HepG2 (cell line): Measurements from ENCODE around the gene VPS25. TPM values are rescaled to one million over a fixed set of nuclear protein-coding genes. Genes with fewer than 3 reads are reported as not detected.

Source experiments
- IKZF4 ChIP-seq: sonication (generic); formaldehyde crosslinking; IDR thresholded peaks from 2 replicates; pipeline ENCODE4 v1.5.1; 2020; ENCODE audit warnings: borderline replicate concordance, mild to moderate bottlenecking, low read depth, missing genetic modification reagents; ENCODE audit errors: not compliant biosample characterization
- MAFF ChIP-seq: IDR thresholded peaks from 2 replicates; pipeline ENCODE4 v1.6.1; 2011; ENCODE audit warnings: low read depth, low read length, improper control_type of control experiment
- PAWR ChIP-seq: sonication (generic); formaldehyde crosslinking; IDR thresholded peaks from 2 replicates; pipeline ENCODE4 v1.4.0; 2020; ENCODE audit warnings: missing genetic modification reagents, mild to moderate bottlenecking, borderline replicate concordance
- SNAI1 ChIP-seq: sonication (generic); formaldehyde crosslinking; IDR thresholded peaks from 2 replicates; pipeline ENCODE4 v1.5.0; 2020; ENCODE audit warnings: mild to moderate bottlenecking, missing genetic modification reagents, borderline replicate concordance
- U2AF2 ChIP-seq: fragments of 200-400 bp; formaldehyde crosslinking; IDR thresholded peaks from 2 replicates; pipeline ENCODE4 v1.6.1; 2017; ENCODE audit warnings: low read depth, mild to moderate bottlenecking, low read length
- ZNF746 ChIP-seq: sonication (generic); formaldehyde crosslinking; IDR thresholded peaks from 2 replicates; pipeline ENCODE4 v1.8.0; 2022; ENCODE audit warnings: mild to moderate bottlenecking, missing genetic modification reagents
- polyA plus RNA-seq, 8 experiments: library from polyadenylated mRNA; depleted of rRNA in 3 of 8; stranded (reverse) in 7 of 8; unstranded in 1 of 8; fragments of >200 nt; fragmentation: Illumina TruSeq in 4 of 8; extraction: Trizol in 4 of 8; gene quantifications; 2 replicates each; pipeline versions ENCODE4 v1.2.1 to v1.2.3, GENCODE V29; 2011 to 2016; ENCODE audit warnings: low read depth in 4 of 8, missing spikeins in 1 of 8, mixed read lengths in 1 of 8; ENCODE audit not compliant: insufficient read depth in 1 of 8
- total RNA-seq, 5 experiments: library from RNA; depleted of rRNA; stranded (reverse); fragments of >200 nt; fragmentation: Illumina TruSeq; extraction: Trizol; gene quantifications; 2 replicates each; pipeline ENCODE4 v1.2.3, GENCODE V29; 2016; ENCODE audit warnings: low read depth in 1 of 5
- TF ChIP-seq, protein P1 (sequence below): sonication (generic); formaldehyde crosslinking; IDR thresholded peaks from 2 replicates; pipeline ENCODE4 v1.4.0; 2020; ENCODE audit warnings: missing genetic modification reagents
- TF ChIP-seq, protein P2 (sequence below): IDR thresholded peaks from 2 replicates; pipeline ENCODE4 v1.6.1; 2016; ENCODE audit warnings: mild to moderate bottlenecking
- TF ChIP-seq, protein P3 (sequence below): sonication (generic); formaldehyde crosslinking; IDR thresholded peaks from 2 replicates; pipeline ENCODE4 v1.4.0; 2020; ENCODE audit warnings: missing genetic modification reagents, borderline replicate concordance
- TF ChIP-seq, protein P4 (sequence below): sonication (generic); formaldehyde crosslinking; IDR thresholded peaks from 2 replicates; pipeline ENCODE4 v1.5.0; 2020; ENCODE audit warnings: missing genetic modification reagents
- TF ChIP-seq, protein P5 (sequence below): sonication (generic); formaldehyde crosslinking; IDR thresholded peaks from 2 replicates; pipeline ENCODE4 v1.4.0; 2020; ENCODE audit warnings: mild to moderate bottlenecking, low read depth, missing genetic modification reagents
- TF ChIP-seq, protein P6 (sequence below): sonication (generic); formaldehyde crosslinking; IDR thresholded peaks from 2 replicates; pipeline ENCODE4 v1.5.1; 2020; ENCODE audit warnings: missing genetic modification reagents, mild to moderate bottlenecking, borderline replicate concordance

The VPS25 gene
- total and polyA plus RNA-seq, 2 of the 13 experiments (the other 11 are each of a cell fraction or from before 2014, with no cell fraction given): 161 to 249 TPM

DNA sequence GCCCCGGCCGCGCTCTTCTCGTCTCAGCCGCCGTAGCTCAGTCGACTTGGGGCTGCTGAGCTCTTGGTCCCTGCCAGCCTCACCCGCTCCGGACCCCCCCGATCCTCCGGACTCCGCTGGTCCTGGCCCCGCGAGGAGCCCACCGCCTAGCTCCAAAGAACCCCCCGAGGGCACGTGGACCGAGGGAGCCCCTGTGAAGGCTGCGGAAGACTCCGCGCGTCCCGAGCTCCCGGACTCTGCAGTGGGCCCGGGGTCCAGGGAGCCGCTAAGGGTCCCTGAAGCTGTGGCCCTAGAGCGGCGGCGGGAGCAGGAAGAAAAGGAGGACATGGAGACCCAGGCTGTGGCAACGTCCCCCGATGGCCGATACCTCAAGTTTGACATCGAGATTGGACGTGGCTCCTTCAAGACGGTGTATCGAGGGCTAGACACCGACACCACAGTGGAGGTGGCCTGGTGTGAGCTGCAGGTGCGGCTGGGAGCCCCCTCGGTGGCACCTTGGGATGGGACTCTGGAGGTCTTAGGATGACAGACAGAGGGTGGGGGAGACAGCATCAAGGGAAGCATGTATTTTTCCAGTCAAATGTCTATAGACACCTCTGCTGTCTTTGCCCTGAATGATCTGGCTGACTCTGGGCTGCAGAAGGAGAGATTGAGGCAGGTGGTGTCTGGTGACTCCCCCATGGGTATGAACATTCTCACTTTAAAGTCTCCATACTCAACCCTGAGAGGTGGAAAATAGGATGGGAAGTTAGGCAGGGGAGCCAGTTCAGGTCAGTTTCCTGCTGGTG, 7.8 kb downstream of the VPS25 start (continued):
- TF ChIP-seq, protein P1, sequence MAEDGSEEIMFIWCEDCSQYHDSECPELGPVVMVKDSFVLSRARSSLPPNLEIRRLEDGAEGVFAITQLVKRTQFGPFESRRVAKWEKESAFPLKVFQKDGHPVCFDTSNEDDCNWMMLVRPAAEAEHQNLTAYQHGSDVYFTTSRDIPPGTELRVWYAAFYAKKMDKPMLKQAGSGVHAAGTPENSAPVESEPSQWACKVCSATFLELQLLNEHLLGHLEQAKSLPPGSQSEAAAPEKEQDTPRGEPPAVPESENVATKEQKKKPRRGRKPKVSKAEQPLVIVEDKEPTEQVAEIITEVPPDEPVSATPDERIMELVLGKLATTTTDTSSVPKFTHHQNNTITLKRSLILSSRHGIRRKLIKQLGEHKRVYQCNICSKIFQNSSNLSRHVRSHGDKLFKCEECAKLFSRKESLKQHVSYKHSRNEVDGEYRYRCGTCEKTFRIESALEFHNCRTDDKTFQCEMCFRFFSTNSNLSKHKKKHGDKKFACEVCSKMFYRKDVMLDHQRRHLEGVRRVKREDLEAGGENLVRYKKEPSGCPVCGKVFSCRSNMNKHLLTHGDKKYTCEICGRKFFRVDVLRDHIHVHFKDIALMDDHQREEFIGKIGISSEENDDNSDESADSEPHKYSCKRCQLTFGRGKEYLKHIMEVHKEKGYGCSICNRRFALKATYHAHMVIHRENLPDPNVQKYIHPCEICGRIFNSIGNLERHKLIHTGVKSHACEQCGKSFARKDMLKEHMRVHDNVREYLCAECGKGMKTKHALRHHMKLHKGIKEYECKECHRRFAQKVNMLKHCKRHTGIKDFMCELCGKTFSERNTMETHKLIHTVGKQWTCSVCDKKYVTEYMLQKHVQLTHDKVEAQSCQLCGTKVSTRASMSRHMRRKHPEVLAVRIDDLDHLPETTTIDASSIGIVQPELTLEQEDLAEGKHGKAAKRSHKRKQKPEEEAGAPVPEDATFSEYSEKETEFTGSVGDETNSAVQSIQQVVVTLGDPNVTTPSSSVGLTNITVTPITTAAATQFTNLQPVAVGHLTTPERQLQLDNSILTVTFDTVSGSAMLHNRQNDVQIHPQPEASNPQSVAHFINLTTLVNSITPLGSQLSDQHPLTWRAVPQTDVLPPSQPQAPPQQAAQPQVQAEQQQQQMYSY (CRISPR knock-in tag): no peak
- no peak for TF ChIP-seq PAWR (CRISPR knock-in tag)
- TF ChIP-seq MAFF: no peak
- TF ChIP-seq, protein P2, sequence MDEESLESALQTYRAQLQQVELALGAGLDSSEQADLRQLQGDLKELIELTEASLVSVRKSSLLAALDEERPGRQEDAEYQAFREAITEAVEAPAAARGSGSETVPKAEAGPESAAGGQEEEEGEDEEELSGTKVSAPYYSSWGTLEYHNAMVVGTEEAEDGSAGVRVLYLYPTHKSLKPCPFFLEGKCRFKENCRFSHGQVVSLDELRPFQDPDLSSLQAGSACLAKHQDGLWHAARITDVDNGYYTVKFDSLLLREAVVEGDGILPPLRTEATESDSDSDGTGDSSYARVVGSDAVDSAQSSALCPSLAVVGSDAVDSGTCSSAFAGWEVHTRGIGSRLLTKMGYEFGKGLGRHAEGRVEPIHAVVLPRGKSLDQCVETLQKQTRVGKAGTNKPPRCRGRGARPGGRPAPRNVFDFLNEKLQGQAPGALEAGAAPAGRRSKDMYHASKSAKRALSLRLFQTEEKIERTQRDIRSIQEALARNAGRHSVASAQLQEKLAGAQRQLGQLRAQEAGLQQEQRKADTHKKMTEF (CRISPR knock-in tag): no peak
- no peak for TF ChIP-seq SNAI1 (CRISPR knock-in tag)
- TF ChIP-seq, protein P3, sequence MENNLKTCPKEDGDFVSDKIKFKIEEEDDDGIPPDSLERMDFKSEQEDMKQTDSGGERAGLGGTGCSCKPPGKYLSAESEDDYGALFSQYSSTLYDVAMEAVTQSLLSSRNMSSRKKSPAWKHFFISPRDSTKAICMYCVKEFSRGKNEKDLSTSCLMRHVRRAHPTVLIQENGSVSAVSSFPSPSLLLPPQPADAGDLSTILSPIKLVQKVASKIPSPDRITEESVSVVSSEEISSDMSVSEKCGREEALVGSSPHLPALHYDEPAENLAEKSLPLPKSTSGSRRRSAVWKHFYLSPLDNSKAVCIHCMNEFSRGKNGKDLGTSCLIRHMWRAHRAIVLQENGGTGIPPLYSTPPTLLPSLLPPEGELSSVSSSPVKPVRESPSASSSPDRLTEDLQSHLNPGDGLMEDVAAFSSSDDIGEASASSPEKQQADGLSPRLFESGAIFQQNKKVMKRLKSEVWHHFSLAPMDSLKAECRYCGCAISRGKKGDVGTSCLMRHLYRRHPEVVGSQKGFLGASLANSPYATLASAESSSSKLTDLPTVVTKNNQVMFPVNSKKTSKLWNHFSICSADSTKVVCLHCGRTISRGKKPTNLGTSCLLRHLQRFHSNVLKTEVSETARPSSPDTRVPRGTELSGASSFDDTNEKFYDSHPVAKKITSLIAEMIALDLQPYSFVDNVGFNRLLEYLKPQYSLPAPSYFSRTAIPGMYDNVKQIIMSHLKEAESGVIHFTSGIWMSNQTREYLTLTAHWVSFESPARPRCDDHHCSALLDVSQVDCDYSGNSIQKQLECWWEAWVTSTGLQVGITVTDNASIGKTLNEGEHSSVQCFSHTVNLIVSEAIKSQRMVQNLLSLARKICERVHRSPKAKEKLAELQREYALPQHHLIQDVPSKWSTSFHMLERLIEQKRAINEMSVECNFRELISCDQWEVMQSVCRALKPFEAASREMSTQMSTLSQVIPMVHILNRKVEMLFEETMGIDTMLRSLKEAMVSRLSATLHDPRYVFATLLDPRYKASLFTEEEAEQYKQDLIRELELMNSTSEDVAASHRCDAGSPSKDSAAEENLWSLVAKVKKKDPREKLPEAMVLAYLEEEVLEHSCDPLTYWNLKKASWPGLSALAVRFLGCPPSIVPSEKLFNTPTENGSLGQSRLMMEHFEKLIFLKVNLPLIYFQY (CRISPR knock-in tag): no peak
- TF ChIP-seq U2AF2: no peak
- TF ChIP-seq IKZF4 (CRISPR knock-in tag): no peak
- no peak for TF ChIP-seq ZNF746 (CRISPR knock-in tag)
- TF ChIP-seq, protein P4, sequence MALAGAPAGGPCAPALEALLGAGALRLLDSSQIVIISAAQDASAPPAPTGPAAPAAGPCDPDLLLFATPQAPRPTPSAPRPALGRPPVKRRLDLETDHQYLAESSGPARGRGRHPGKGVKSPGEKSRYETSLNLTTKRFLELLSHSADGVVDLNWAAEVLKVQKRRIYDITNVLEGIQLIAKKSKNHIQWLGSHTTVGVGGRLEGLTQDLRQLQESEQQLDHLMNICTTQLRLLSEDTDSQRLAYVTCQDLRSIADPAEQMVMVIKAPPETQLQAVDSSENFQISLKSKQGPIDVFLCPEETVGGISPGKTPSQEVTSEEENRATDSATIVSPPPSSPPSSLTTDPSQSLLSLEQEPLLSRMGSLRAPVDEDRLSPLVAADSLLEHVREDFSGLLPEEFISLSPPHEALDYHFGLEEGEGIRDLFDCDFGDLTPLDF (CRISPR knock-in tag): no peak
- TF ChIP-seq, protein P5, sequence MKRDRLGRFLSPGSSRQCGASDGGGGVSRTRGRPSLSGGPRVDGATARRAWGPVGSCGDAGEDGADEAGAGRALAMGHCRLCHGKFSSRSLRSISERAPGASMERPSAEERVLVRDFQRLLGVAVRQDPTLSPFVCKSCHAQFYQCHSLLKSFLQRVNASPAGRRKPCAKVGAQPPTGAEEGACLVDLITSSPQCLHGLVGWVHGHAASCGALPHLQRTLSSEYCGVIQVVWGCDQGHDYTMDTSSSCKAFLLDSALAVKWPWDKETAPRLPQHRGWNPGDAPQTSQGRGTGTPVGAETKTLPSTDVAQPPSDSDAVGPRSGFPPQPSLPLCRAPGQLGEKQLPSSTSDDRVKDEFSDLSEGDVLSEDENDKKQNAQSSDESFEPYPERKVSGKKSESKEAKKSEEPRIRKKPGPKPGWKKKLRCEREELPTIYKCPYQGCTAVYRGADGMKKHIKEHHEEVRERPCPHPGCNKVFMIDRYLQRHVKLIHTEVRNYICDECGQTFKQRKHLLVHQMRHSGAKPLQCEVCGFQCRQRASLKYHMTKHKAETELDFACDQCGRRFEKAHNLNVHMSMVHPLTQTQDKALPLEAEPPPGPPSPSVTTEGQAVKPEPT (CRISPR knock-in tag): no peak
- TF ChIP-seq, protein P6, sequence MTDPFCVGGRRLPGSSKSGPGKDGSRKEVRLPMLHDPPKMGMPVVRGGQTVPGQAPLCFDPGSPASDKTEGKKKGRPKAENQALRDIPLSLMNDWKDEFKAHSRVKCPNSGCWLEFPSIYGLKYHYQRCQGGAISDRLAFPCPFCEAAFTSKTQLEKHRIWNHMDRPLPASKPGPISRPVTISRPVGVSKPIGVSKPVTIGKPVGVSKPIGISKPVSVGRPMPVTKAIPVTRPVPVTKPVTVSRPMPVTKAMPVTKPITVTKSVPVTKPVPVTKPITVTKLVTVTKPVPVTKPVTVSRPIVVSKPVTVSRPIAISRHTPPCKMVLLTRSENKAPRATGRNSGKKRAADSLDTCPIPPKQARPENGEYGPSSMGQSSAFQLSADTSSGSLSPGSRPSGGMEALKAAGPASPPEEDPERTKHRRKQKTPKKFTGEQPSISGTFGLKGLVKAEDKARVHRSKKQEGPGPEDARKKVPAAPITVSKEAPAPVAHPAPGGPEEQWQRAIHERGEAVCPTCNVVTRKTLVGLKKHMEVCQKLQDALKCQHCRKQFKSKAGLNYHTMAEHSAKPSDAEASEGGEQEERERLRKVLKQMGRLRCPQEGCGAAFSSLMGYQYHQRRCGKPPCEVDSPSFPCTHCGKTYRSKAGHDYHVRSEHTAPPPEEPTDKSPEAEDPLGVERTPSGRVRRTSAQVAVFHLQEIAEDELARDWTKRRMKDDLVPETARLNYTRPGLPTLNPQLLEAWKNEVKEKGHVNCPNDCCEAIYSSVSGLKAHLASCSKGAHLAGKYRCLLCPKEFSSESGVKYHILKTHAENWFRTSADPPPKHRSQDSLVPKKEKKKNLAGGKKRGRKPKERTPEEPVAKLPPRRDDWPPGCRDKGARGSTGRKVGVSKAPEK (CRISPR knock-in tag): no peak
